DMS153 treated with DMSO at 0.1 percent for 48 hours (cell line): Measurements from ENCODE around the gene AAK1.
"Not testable (repeated sequence)": the region's sequence is repeated elsewhere in the genome, so short reads cannot be mapped to it uniquely, and the experiment has no call there.

Experiments
- DNase-seq: peaks from one replicate; lab custom pipeline; 2025; ENCODE audit not compliant: unreplicated experiment; lab: John Stamatoyannopoulos, UW

Gene AAK1

GRCh38 chr2:69459936-69460335 is 183.6 kb downstream of the AAK1 start:
- no peak for DNase-seq

- no peak for DNase-seq
Measured at GRCh38 chr2:69456950-69457445, 186.5 kb downstream of the AAK1 start.

GRCh38 chr2:69456154-69456553 is 187.4 kb downstream of the AAK1 start:
- DNase-seq: no peak

- DNase-seq: no peak
Measured at GRCh38 chr2:69454976-69455375, 188.6 kb downstream of the AAK1 start.

GRCh38 chr2:69453475-69454129 is 189.9 kb downstream of the AAK1 start:
- no peak for DNase-seq

GRCh38 chr2:69452687-69453086 is 190.9 kb downstream of the AAK1 start:
- no peak for DNase-seq

GRCh38 chr2:69450735-69451416 is 192.7 kb downstream of the AAK1 start:
- no peak for DNase-seq

- DNase-seq: no peak
Measured at GRCh38 chr2:69449906-69450305, 193.6 kb downstream of the AAK1 start.

- not testable (repeated sequence) for DNase-seq
Measured at GRCh38 chr2:69443673-69444072, 199.9 kb downstream of the AAK1 start.

GRCh38 chr2:69439499-69439898 is 204.0 kb downstream of the AAK1 start:
- not testable (repeated sequence) for DNase-seq

- no peak for DNase-seq
Measured at GRCh38 chr2:69438580-69438979, 205.0 kb downstream of the AAK1 start.

GRCh38 chr2:69437751-69438154 is 205.8 kb downstream of the AAK1 start:
- DNase-seq: peak; percentile 61

GRCh38 chr2:69436938-69437750 is 206.4 kb downstream of the AAK1 start, which contains the start of gene NFU1:
NFU1 (minus strand) TSS chr2:69437435; CDS start chr2:69437422, 13 bp downstream.
- DNase-seq: peak; percentile 82

GRCh38 chr2:69436596-69436937 is 207.0 kb downstream of the AAK1 start:
- DNase-seq: no peak

- no peak for DNase-seq
Measured at GRCh38 chr2:69434753-69435152, 208.8 kb downstream of the AAK1 start.

- no peak for DNase-seq
Measured at GRCh38 chr2:69429491-69430183, 213.9 kb downstream of the AAK1 start.

- no peak for DNase-seq
Measured at GRCh38 chr2:69428981-69429380, 214.6 kb downstream of the AAK1 start.

- no peak for DNase-seq
Measured at GRCh38 chr2:69424419-69424818, 219.1 kb downstream of the AAK1 start.

- no peak for DNase-seq
Measured at GRCh38 chr2:69422198-69422597, 221.3 kb downstream of the AAK1 start.

GRCh38 chr2:69419111-69419510 is 224.4 kb downstream of the AAK1 start:
- DNase-seq: not testable (repeated sequence)

GRCh38 chr2:69416147-69416546 is 227.4 kb downstream of the AAK1 start:
- no peak for DNase-seq
